ENCODE results near the gene BTBD6. TPM values are rescaled to one million over a fixed set of nuclear protein-coding genes. Genes with fewer than 3 reads are reported as not detected.
"Not testable (repeated sequence)": the region's sequence is repeated elsewhere in the genome, so short reads cannot be mapped to it uniquely, and the experiment has no call there.

The BTBD6 gene
- polyA plus RNA-seq, 4 donors = 32.2 to 42.4 (median 37.6) TPM

- not testable (repeated sequence) for DNase-seq (ENCODE audit: low read depth in 4 of 4, low spot score in 3 of 4)
Observed at GRCh38 chr14:105288936-105289335, 40.6 kb downstream of the BTBD6 start.

GRCh38 chr14:105290621-105291346, 42.5 kb downstream of the BTBD6 start:
- no peak for DNase-seq (ENCODE audit: low read depth in 4 of 4, low spot score in 3 of 4)

- DNase-seq (ENCODE audit: low read depth in 4 of 4, low spot score in 3 of 4) = no peak
Observed at GRCh38 chr14:105292826-105293711, 44.7 kb downstream of the BTBD6 start.

DNA sequence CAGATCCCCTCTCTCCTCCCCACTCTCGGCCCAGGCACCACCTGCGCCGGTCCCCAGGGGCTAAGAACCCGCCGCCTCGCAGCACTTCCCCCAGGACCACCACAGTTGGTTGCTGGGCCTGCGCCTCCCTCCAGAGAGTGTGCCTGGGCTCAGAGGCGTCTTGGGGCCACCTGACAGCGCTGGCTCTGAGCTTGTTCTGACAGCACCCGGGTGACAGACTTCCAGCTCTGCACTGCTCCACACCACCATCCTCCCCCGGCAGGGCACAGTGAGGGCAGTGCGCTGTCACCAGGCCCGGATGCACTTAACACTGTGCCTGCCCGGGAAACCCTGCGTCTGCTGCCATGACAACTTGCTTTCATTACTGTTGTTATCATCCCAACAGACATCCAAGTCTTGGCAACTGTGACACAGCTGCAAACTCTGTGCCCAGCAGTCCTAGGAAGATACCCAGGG, 45.8 kb downstream of the BTBD6 start:
- DNase-seq (ENCODE audit: low read depth in 4 of 4, low spot score in 3 of 4) = no peak

DNA sequence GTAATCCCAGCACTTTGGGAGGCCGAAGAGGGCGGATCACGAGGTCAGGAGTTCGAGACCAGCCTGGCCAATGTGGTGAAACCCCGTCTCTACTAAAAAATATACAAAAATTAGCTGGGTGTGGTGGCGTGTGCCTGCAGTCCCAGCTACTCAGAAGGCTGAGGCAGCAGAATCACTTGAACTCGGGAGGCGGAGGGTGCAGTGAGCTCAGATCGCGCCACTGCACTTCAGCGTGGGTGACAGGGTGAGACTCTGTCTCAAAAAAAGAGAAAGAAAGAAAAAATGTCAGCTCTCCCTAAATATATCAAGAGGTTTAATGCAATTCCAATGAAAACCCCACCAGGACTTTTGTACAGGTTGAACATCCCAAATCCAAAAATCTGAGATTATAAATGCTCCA, 49.0 kb downstream of the BTBD6 start:
- not testable (repeated sequence) for DNase-seq (ENCODE audit: low read depth in 4 of 4, low spot score in 3 of 4)

GRCh38 chr14:105299654-105300541, 51.6 kb downstream of the BTBD6 start:
- DNase-seq (ENCODE audit: low read depth in 4 of 4, low spot score in 3 of 4) = no peak

Other genes starting within 250 kb of the BTBD6 start
- 10 to 100 TPM; 18.3 to 22.4 (median 21.1) TPM for gene CDCA4, start 227.4 kb upstream of the BTBD6 start, polyA plus RNA-seq (ENCODE audit: insufficient read length in 4 of 4)
- gene GPR132, start 183.1 kb upstream of the BTBD6 start, polyA plus RNA-seq (ENCODE audit: insufficient read length in 4 of 4) = under 1 TPM; 0.39 to 0.70 (median 0.49) TPM
- gene JAG2, start 79.8 kb upstream of the BTBD6 start, polyA plus RNA-seq (ENCODE audit: insufficient read length in 4 of 4) = 10 to 100 TPM in 1 of 4 donors, 1 to 10 TPM in 3; 7.3 to 11.7 (median 9.5) TPM
- gene NUDT14, start 67.2 kb upstream of the BTBD6 start, polyA plus RNA-seq (ENCODE audit: insufficient read length in 4 of 4) = 10 to 100 TPM; 25.9 to 35.2 (median 27.0) TPM
- gene BRF1, start 52.5 kb downstream of the BTBD6 start, polyA plus RNA-seq (ENCODE audit: insufficient read length in 4 of 4) = 10 to 100 TPM; 27.1 to 34.1 (median 28.7) TPM
- gene PACS2, start 66.2 kb downstream of the BTBD6 start, polyA plus RNA-seq (ENCODE audit: insufficient read length in 4 of 4) = 10 to 100 TPM; 59.3 to 72.4 (median 62.6) TPM
- gene TEX22, start 150.0 kb downstream of the BTBD6 start, polyA plus RNA-seq (ENCODE audit: insufficient read length in 4 of 4) = 1 to 10 TPM; 1.0 to 2.4 (median 1.9) TPM
- gene MTA1, start 171.3 kb downstream of the BTBD6 start, polyA plus RNA-seq (ENCODE audit: insufficient read length in 4 of 4) = 100 to 1,000 TPM in 3 of 4 donors, 10 to 100 TPM in 1; 96.2 to 125 (median 106) TPM
- gene CRIP2, start 226.3 kb downstream of the BTBD6 start, polyA plus RNA-seq (ENCODE audit: insufficient read length in 4 of 4) = 100 to 1,000 TPM; 121 to 196 (median 128) TPM
- 10 to 100 TPM; 27.1 to 44.2 (median 36.0) TPM for gene CRIP1, start 238.4 kb downstream of the BTBD6 start, polyA plus RNA-seq (ENCODE audit: insufficient read length in 4 of 4)
- 10 to 100 TPM in 1 of 4 donors, 1 to 10 TPM in 3; 5.7 to 11.4 (median 7.1) TPM for gene TEDC1, start 242.7 kb downstream of the BTBD6 start, polyA plus RNA-seq (ENCODE audit: insufficient read length in 4 of 4)

All from right renal pelvis (tissue), 4 donors.